Mesothelial cell of epicardium (in vitro differentiated cells): ENCODE results near the gene C19orf47. TPM values are rescaled to one million over a fixed set of nuclear protein-coding genes. Genes with fewer than 3 reads are reported as not detected.
A peak's percentile ranks its signal among the peaks of the same experiment; 100 is the strongest.
"Not testable (repeated sequence)": the region's sequence is repeated elsewhere in the genome, so short reads cannot be mapped to it uniquely, and the experiment has no call there.

ENCODE experiments used
- DNase-seq, 2 experiments: peaks; one replicate each; pipeline ENCODE4 v3.0.0; 2021; ENCODE audit warnings: low spot score in 2 of 2; ENCODE audit not compliant: unreplicated experiment in 2 of 2
- H3K27ac Mint-ChIP-seq: 2 replicates; pipeline ENCODE4 v1.8.0; 2021; ENCODE audit warnings: mixed read lengths
- H3K27me3 Mint-ChIP-seq: 2 replicates; pipeline ENCODE4 v1.8.0; 2021; ENCODE audit warnings: low read depth, mixed read lengths
- H3K36me3 Mint-ChIP-seq: 2 replicates; pipeline ENCODE4 v1.8.0; 2021; ENCODE audit warnings: mixed read lengths
- H3K4me1 Mint-ChIP-seq: 2 replicates; pipeline ENCODE4 v1.8.0; 2021; ENCODE audit warnings: mixed read lengths
- H3K4me3 Mint-ChIP-seq: 2 replicates; pipeline ENCODE4 v1.8.0; 2021; ENCODE audit warnings: mild to moderate bottlenecking, moderate library complexity, mixed read lengths
- H3K9me3 Mint-ChIP-seq: 2 replicates; pipeline ENCODE4 v1.8.0; 2021; ENCODE audit warnings: mixed read lengths
- CTCF ChIP-seq: fragments of 200-600 bp; sonication (generic); IDR thresholded peaks from one replicate; pipeline ENCODE4 v1.5.0; 2021; ENCODE audit warnings: antibody characterized with exemption; ENCODE audit not compliant: unreplicated experiment
- total RNA-seq: library from RNA; stranded (reverse); gene quantifications from 3 replicates; pipeline ENCODE4 v1.2.1, GENCODE V29; 2021

C19orf47 gene
- total RNA-seq, 1 donor from 2014 or later, result 17.8 TPM

- Mint-ChIP-seq H3K4me1 (peaks cover 4% of the 10 kb centered on the region), H3K9me3 (no peaks in the 10 kb centered on the region), H3K4me3 (no peak overlapping the region), H3K27ac (no peak overlapping the region), H3K36me3 (peaks cover 36% of the 10 kb centered on the region), H3K27me3 (no peaks in the 10 kb centered on the region)
- no peak for DNase-seq
- no peak for TF ChIP-seq CTCF
These were observed 13.1 kb downstream of the C19orf47 start for GRCh38 chr19:40335101-40335500.

GRCh38 chr19:40333083-40333482 lies 15.1 kb downstream of the C19orf47 start:
- Mint-ChIP-seq H3K4me1 (peaks cover 11% of the 10 kb centered on the region), H3K36me3 (peaks cover 37% of the 10 kb centered on the region)
- not testable (repeated sequence) for H3K4me3 Mint-ChIP-seq, H3K27me3 Mint-ChIP-seq, H3K27ac Mint-ChIP-seq, H3K9me3 Mint-ChIP-seq, DNase-seq

- no peak overlapping the region for H3K27ac Mint-ChIP-seq
- peaks cover 11% of the 10 kb centered on the region for H3K4me1 Mint-ChIP-seq
- H3K36me3 Mint-ChIP-seq, result peaks cover 37% of the 10 kb centered on the region
- H3K4me3 Mint-ChIP-seq, result no peak overlapping the region
- H3K9me3 Mint-ChIP-seq, result no peaks in the 10 kb centered on the region
- TF ChIP-seq CTCF, result no peak
- no peaks in the 10 kb centered on the region for H3K27me3 Mint-ChIP-seq
- DNase-seq, result no peak
These were observed 15.5 kb downstream of the C19orf47 start for GRCh38 chr19:40332669-40333068.

GRCh38 chr19:40331052-40331451 lies 17.1 kb downstream of the C19orf47 start:
- H3K4me3 Mint-ChIP-seq, result no peak overlapping the region
- H3K27me3 Mint-ChIP-seq, result no peaks in the 10 kb centered on the region
- peak overlapping the region; percentile 56 for H3K27ac Mint-ChIP-seq
- no peak for DNase-seq
- no peaks in the 10 kb centered on the region for H3K9me3 Mint-ChIP-seq
- H3K36me3 Mint-ChIP-seq, result peaks cover 44% of the 10 kb centered on the region
- H3K4me1 Mint-ChIP-seq, result peaks cover 11% of the 10 kb centered on the region
- no peak for TF ChIP-seq CTCF

GRCh38 chr19:40326201-40326600 lies 22.0 kb downstream of the C19orf47 start:
- no peak overlapping the region for H3K4me3 Mint-ChIP-seq
- no peaks in the 10 kb centered on the region for H3K9me3 Mint-ChIP-seq
- peaks cover 56% of the 10 kb centered on the region for H3K36me3 Mint-ChIP-seq
- no peaks in the 10 kb centered on the region for H3K27me3 Mint-ChIP-seq
- H3K4me1 Mint-ChIP-seq, result peaks cover 28% of the 10 kb centered on the region
- TF ChIP-seq CTCF, result no peak
- no peak overlapping the region for H3K27ac Mint-ChIP-seq
- DNase-seq, result no peak

GRCh38 chr19:40323705-40324104 lies 24.5 kb downstream of the C19orf47 start:
- peak overlapping the region; percentile 70 for H3K27ac Mint-ChIP-seq
- no peak overlapping the region for H3K4me3 Mint-ChIP-seq
- H3K9me3 Mint-ChIP-seq, result no peaks in the 10 kb centered on the region
- no peaks in the 10 kb centered on the region for H3K27me3 Mint-ChIP-seq
- H3K36me3 Mint-ChIP-seq, result peaks cover 48% of the 10 kb centered on the region
- TF ChIP-seq CTCF, result no peak
- DNase-seq, result no peak
- peaks cover 17% of the 10 kb centered on the region for H3K4me1 Mint-ChIP-seq
